ENCODE measurements around the gene BARX2.

- TF ChIP-seq REST (IDR thresholded peaks at IDR 0.05; ENCODE audit: borderline replicate concordance), result no peak
- TF ChIP-seq EZH2 (IDR thresholded peaks at IDR 0.05; ENCODE audit: borderline replicate concordance, insufficient read depth, low read length, poor library complexity, severe bottlenecking), result no peak
- TF ChIP-seq, protein P1, sequence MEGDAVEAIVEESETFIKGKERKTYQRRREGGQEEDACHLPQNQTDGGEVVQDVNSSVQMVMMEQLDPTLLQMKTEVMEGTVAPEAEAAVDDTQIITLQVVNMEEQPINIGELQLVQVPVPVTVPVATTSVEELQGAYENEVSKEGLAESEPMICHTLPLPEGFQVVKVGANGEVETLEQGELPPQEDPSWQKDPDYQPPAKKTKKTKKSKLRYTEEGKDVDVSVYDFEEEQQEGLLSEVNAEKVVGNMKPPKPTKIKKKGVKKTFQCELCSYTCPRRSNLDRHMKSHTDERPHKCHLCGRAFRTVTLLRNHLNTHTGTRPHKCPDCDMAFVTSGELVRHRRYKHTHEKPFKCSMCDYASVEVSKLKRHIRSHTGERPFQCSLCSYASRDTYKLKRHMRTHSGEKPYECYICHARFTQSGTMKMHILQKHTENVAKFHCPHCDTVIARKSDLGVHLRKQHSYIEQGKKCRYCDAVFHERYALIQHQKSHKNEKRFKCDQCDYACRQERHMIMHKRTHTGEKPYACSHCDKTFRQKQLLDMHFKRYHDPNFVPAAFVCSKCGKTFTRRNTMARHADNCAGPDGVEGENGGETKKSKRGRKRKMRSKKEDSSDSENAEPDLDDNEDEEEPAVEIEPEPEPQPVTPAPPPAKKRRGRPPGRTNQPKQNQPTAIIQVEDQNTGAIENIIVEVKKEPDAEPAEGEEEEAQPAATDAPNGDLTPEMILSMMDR (IDR thresholded peaks at IDR 0.05; ENCODE audit: poor library complexity, severe bottlenecking), result no peak
- TF ChIP-seq TAF1 (IDR thresholded peaks at IDR 0.05; ENCODE audit: low read depth), result no peak
- no peak for TF ChIP-seq POLR2AphosphoS5 (IDR thresholded peaks at IDR 0.05)
- TF ChIP-seq EP300 (conservative IDR thresholded peaks at IDR 0.05; ENCODE audit: poor library complexity, severe bottlenecking), result no peak
- no peak for TF ChIP-seq RAD21 (conservative IDR thresholded peaks at IDR 0.05)
Measured at GRCh38 chr11:129348813-129349212, 26.8 kb upstream of the BARX2 start.

All from neural cell (in vitro differentiated cells).